HUDEP-2 (cell line): ENCODE measurements around the gene GPR150.
A peak's percentile ranks its signal among the peaks of the same experiment; 100 is the strongest.

Source experiments
- DNase-seq, 76 experiments: peaks; one replicate each; lab custom pipeline; 2025; ENCODE audit not compliant: unreplicated experiment in 76 of 76; lab: John Stamatoyannopoulos, UW

The GPR150 gene

GRCh38 chr5:95620030-95620869, at the start of gene GPR150:
GPR150 (plus strand) TSS chr5:95620087; CDS start chr5:95620276, 189 bp downstream.
- DNase-seq, result peak in 65 of 76 experiments; percentile 9 to 73 (median 50)

DNA sequence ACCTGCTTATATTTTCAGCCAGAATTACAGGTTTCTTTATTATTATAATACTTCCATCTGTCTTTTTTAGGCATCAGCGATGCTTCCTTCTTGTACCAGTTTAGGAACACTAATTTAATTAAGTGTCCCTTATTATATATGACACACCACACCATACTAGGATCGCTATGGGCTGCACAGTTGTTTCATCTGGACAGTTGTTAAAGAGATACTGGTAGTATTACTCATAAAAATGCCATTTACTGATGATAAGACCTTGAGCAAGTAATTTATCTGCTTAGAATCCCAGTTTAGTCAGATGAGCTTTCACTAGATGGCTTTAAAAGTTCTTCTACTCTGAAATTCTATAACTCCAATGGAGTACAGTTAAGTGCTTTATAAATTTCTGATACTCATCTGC, 47.9 kb upstream of the GPR150 start:
- no peak for DNase-seq

- no peak for DNase-seq
Observed at GRCh38 chr5:95581576-95581975, 38.3 kb upstream of the GPR150 start.

GRCh38 chr5:95583992-95584391, 35.9 kb upstream of the GPR150 start:
- DNase-seq, result peak in 3 of 76 experiments; percentile 1 to 19 (median 9)

DNA sequence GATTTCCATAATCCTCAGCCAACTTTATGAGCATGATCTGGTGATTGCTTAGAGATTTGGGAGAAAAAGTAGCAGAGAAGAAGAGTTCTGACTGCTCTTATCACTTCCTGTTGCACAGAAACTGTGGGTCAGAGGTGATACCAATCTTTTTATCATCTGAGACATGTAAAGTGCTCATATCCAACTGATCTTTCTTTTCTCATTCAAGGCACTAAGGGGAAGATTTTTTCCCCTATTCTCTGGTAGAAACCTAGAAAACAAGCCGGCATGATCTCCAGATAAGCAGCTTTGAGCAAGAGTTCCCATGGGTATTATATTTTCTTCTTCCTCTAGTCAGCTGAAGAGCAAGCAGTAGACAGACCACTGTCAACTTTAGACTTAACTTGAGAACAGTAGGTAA, 29.0 kb upstream of the GPR150 start:
- peak in 1 of 76 experiments; percentile 5 for DNase-seq

DNA sequence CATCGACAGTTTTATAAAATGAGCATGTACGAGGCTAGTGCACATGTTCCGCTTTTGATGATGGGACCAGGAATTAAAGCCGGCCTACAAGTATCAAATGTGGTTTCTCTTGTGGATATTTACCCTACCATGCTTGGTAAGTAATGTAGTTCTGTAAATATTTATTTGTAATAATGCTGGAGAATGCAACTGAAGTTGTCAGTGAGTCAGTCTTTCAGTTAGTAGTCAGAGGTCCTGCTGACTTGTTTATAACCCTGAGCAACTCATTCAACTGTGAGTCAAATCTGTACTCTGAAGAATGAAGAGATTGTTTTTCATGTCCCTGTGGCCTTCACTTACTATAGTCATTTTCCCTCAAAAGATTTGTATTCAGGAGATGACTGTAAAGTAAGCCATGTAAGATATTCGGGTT, 28.4 kb upstream of the GPR150 start:
- no peak for DNase-seq

DNA sequence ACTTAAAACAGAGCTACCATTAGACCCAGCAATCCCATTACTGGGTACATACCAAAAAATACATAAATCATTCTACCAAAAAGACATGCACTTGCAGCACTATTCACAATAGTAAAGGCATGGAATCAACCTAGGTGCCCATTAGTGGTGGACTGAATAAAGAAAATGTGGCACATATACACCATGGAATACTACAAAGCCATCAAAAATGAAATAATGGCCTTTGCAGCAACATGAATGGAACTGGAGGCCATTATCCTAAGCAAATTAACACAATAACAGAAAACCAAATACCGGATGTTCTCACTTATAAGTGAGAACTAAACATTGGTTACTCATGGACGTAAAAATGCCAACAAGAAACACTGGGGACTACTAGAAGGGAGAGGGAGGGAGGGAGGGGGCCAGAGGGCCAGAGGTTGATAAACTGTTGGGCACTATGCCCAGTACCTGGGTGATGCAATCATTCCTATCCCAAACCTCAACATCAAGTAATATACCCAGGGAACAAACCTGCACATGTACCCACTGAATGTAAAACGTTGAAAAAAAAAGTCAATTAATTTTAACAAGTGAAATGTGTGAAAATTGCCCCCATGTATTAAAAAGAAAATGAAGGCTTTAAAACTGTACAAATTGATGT, 24.5 kb upstream of the GPR150 start:
- DNase-seq, result peak in 12 of 76 experiments; percentile 3 to 21 (median 6)

DNA sequence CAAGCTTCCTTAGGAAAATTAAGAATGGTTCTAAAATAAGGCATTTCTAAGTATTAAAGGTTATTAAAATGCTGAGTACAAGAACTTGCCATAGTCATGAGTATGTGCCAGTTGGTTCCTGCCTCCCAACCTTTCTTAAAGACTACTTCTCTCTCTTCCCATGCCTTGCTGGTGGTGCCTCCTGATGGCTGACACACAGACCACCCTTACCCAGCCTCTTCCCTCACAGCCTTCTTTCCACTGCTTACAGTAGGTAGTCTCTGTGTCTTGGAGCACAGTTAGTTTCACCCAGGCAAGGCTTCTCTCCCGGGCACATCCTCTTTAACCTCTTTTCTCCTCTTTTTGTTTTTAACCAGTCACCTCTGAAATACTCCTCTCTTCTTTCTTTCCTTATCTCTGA, 20.6 kb upstream of the GPR150 start:
- DNase-seq, result no peak

- no peak for DNase-seq
Observed at GRCh38 chr5:95600557-95600956, 19.3 kb upstream of the GPR150 start.

GRCh38 chr5:95605786-95606185, 14.1 kb upstream of the GPR150 start:
- DNase-seq, result no peak

DNA sequence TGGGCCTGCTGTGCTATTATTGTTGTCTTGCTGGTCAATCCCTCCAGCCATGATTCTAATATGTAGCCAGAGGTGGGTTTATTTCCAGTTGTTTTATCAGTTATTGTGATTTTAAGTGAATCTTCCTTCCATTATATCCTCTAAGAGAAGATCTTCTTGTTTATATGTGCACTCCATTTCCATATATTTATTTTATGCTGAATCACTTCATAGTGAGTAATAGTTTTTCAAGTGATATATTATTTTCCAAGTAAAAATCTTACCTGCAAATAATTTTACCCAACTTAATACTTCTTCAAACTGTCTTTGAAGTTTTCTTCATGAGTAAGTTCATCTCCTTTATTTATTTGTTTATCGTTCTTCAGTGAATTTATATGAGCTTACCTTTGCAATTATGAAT, 13.5 kb upstream of the GPR150 start:
- DNase-seq, result no peak

- DNase-seq, result no peak
Observed at GRCh38 chr5:95609711-95610110, 10.2 kb upstream of the GPR150 start.

DNA sequence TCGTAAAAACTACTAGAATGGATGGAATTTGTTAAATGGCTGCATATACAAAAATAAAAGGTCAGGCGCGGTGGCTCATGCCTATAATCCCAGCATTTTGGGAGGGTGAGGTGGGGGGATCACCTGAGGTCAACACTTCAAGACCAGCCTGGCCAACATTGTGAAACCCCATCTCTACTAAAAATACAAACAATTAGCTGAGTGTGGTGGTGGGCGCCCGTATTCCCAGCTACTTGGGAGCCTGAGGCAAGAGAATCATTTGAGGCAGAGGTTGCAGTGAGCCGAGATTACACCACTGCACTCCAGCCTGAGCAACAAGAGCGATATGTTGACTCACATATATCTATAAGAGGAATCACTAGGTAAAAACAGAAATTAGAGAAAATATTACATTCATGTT, 9.3 kb upstream of the GPR150 start:
- DNase-seq, result no peak

GRCh38 chr5:95611396-95611795, 8.5 kb upstream of the GPR150 start:
- no peak for DNase-seq

GRCh38 chr5:95613514-95613913, 6.4 kb upstream of the GPR150 start:
- no peak for DNase-seq

- DNase-seq, result no peak
Observed at GRCh38 chr5:95615164-95615467, 4.8 kb upstream of the GPR150 start.

DNA sequence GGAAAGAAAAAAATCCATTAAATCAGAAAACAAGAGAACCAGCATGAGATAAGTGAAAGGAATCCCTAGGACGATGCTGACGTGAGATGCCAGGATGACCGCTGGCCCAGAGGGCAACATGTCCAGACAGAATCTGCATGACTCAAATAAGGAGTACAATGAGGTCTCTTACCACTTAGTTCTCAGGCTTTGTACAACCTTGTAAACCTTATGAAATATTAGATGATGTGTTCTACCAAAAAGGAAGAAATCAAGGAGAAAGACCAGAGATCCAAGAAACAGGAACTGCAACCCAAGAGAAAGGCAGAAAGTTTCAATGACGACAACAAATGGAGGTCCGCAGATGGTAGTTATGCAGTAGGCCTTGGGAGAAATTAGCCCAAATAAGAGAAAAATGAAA, 2.8 kb upstream of the GPR150 start:
- DNase-seq, result no peak

- no peak for DNase-seq
Observed at GRCh38 chr5:95619096-95619495, 791 bp upstream of the GPR150 start.

DNA sequence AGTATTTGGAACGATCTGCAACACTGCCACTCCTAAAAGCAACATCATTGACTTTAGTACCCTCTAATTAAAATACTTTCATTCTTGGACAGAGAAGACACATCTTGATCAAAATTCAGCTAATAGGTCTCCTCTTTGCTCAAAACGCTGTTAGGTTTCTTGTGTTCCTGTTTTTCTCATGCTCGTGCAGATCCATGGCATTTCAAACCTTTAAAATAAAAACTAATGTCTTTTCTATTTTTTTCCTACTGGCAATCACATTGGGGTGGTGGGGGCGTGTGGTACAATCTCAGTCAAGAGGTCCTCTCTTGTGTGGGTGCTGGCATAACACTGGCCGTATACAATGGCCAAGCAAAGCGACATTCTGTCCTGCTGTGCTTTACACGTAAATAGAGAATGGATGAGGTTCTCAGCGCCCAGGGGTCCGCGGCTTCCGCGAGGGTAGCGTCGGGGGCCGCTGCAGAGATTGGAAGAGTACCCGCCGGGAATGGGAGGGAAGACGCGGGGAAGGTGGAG, 315 bp upstream of the GPR150 start:
- DNase-seq, result peak in 1 of 76 experiments; percentile 10

- peak in 69 of 76 experiments; percentile 14 to 86 (median 49) for DNase-seq
Observed at GRCh38 chr5:95620870-95621838, 1.3 kb downstream of the GPR150 start.
